ENCODE results near the gene MAGED4. TPM values are rescaled to one million over a fixed set of nuclear protein-coding genes. Genes with fewer than 3 reads are reported as not detected.
"Not testable (repeated sequence)": the region's sequence is repeated elsewhere in the genome, so short reads cannot be mapped to it uniquely, and the experiment has no call there.

The MAGED4 gene
- polyA plus RNA-seq (2013, experiment 1 of 2), result 42.9 TPM
- 53.2 TPM for polyA plus RNA-seq (2013, experiment 2 of 2)

GRCh38 chrX:52184440-52185077 is at the start of gene MAGED4:
Gene MAGED4, plus strand, starts transcription at chrX:52184888. Its CDS starts 1,035 bp downstream, at chrX:52185923.
- H3K9ac ChIP-seq (ENCODE audit: low read depth, low read length); H3K4me3 ChIP-seq (ENCODE audit: low read length); H3K27ac ChIP-seq (ENCODE audit: low read depth, low read length); H3K9me3 ChIP-seq (ENCODE audit: insufficient read depth, low read depth, low read length); H3K4me1 ChIP-seq (ENCODE audit: insufficient read depth, low read length); H3K36me3 ChIP-seq (ENCODE audit: insufficient read depth, low read length); H3K27me3 ChIP-seq (ENCODE audit: insufficient read depth, low read length): not testable (repeated sequence)
- WGBS, result no CpG with 5 or more reads among the region's 40 CpGs

- Histone ChIP-seq H3K4me1 (ENCODE audit: insufficient read depth, low read length) (no peaks in the 10 kb centered on the region), H3K27ac (ENCODE audit: low read depth, low read length) (no peak overlapping the region)
- 89% methylated on average over 2 of the region's 2 CpGs for WGBS
Measured at GRCh38 chrX:52138830-52139544, 45.7 kb upstream of the MAGED4 start.

GRCh38 chrX:52139545-52139895 is 45.2 kb upstream of the MAGED4 start:
- H3K36me3 ChIP-seq (ENCODE audit: insufficient read depth, low read length), result no peaks in the 10 kb centered on the region
- no peaks in the 10 kb centered on the region for H3K9me3 ChIP-seq (ENCODE audit: insufficient read depth, low read depth, low read length)
- H3K4me3 ChIP-seq (ENCODE audit: low read length), result no peak overlapping the region
- no peak overlapping the region for H3K9ac ChIP-seq (ENCODE audit: low read depth, low read length)
- H3K4me1 ChIP-seq (ENCODE audit: insufficient read depth, low read length), result no peaks in the 10 kb centered on the region
- H3K27me3 ChIP-seq (ENCODE audit: insufficient read depth, low read length), result no peaks in the 10 kb centered on the region
- no peak overlapping the region for H3K27ac ChIP-seq (ENCODE audit: low read depth, low read length)

More at GRCh38 chrX:52138830-52139544, 45.7 kb upstream of the MAGED4 start:
- Histone ChIP-seq H3K9ac (ENCODE audit: low read depth, low read length) (no peak overlapping the region), H3K36me3 (ENCODE audit: insufficient read depth, low read length) (no peaks in the 10 kb centered on the region), H3K27me3 (ENCODE audit: insufficient read depth, low read length) (no peaks in the 10 kb centered on the region), H3K4me3 (ENCODE audit: low read length) (no peak overlapping the region), H3K9me3 (ENCODE audit: insufficient read depth, low read depth, low read length) (no peaks in the 10 kb centered on the region)

- Histone ChIP-seq H3K9me3 (ENCODE audit: insufficient read depth, low read depth, low read length) (no peaks in the 10 kb centered on the region), H3K9ac (ENCODE audit: low read depth, low read length) (no peak overlapping the region), H3K36me3 (ENCODE audit: insufficient read depth, low read length) (no peaks in the 10 kb centered on the region), H3K4me1 (ENCODE audit: insufficient read depth, low read length) (no peaks in the 10 kb centered on the region), H3K4me3 (ENCODE audit: low read length) (no peak overlapping the region), H3K27me3 (ENCODE audit: insufficient read depth, low read length) (no peaks in the 10 kb centered on the region), H3K27ac (ENCODE audit: low read depth, low read length) (no peak overlapping the region)
- 83% methylated on average over 1 of the region's 1 CpG for WGBS
Measured at GRCh38 chrX:52140020-52140419, 44.7 kb upstream of the MAGED4 start.

GRCh38 chrX:52150667-52151066 is 34.0 kb upstream of the MAGED4 start:
- H3K27ac ChIP-seq (ENCODE audit: low read depth, low read length), result not testable (repeated sequence)
- WGBS, result 94% methylated on average over 10 of the region's 10 CpGs

GRCh38 chrX:52160140-52160539 is 24.5 kb upstream of the MAGED4 start:
- H3K27ac ChIP-seq (ENCODE audit: low read depth, low read length); H3K27me3 ChIP-seq (ENCODE audit: insufficient read depth, low read length); H3K4me3 ChIP-seq (ENCODE audit: low read length); H3K4me1 ChIP-seq (ENCODE audit: insufficient read depth, low read length); H3K9me3 ChIP-seq (ENCODE audit: insufficient read depth, low read depth, low read length); H3K36me3 ChIP-seq (ENCODE audit: insufficient read depth, low read length); H3K9ac ChIP-seq (ENCODE audit: low read depth, low read length): not testable (repeated sequence)
- WGBS, result 91% methylated on average over 8 of the region's 8 CpGs

More at GRCh38 chrX:52150667-52151066, 34.0 kb upstream of the MAGED4 start:
- H3K4me1 ChIP-seq (ENCODE audit: insufficient read depth, low read length); H3K9me3 ChIP-seq (ENCODE audit: insufficient read depth, low read depth, low read length); H3K4me3 ChIP-seq (ENCODE audit: low read length); H3K27me3 ChIP-seq (ENCODE audit: insufficient read depth, low read length); H3K9ac ChIP-seq (ENCODE audit: low read depth, low read length); H3K36me3 ChIP-seq (ENCODE audit: insufficient read depth, low read length): not testable (repeated sequence)

GRCh38 chrX:52166840-52167239 is 17.8 kb upstream of the MAGED4 start:
- H3K27ac ChIP-seq (ENCODE audit: low read depth, low read length), result no peak overlapping the region
- H3K36me3 ChIP-seq (ENCODE audit: insufficient read depth, low read length), result no peaks in the 10 kb centered on the region
- no peaks in the 10 kb centered on the region for H3K27me3 ChIP-seq (ENCODE audit: insufficient read depth, low read length)
- H3K9ac ChIP-seq (ENCODE audit: low read depth, low read length), result no peak overlapping the region
- no peaks in the 10 kb centered on the region for H3K9me3 ChIP-seq (ENCODE audit: insufficient read depth, low read depth, low read length)
- H3K4me3 ChIP-seq (ENCODE audit: low read length), result no peak overlapping the region
- H3K4me1 ChIP-seq (ENCODE audit: insufficient read depth, low read length), result no peaks in the 10 kb centered on the region

- 87% methylated on average over 10 of the region's 10 CpGs for WGBS
- not testable (repeated sequence) for H3K9ac ChIP-seq (ENCODE audit: low read depth, low read length); H3K9me3 ChIP-seq (ENCODE audit: insufficient read depth, low read depth, low read length); H3K36me3 ChIP-seq (ENCODE audit: insufficient read depth, low read length); H3K27me3 ChIP-seq (ENCODE audit: insufficient read depth, low read length); H3K27ac ChIP-seq (ENCODE audit: low read depth, low read length); H3K4me1 ChIP-seq (ENCODE audit: insufficient read depth, low read length); H3K4me3 ChIP-seq (ENCODE audit: low read length)
Measured at GRCh38 chrX:52171055-52171454, 13.6 kb upstream of the MAGED4 start.

- H3K9ac ChIP-seq (ENCODE audit: low read depth, low read length); H3K36me3 ChIP-seq (ENCODE audit: insufficient read depth, low read length); H3K27ac ChIP-seq (ENCODE audit: low read depth, low read length); H3K27me3 ChIP-seq (ENCODE audit: insufficient read depth, low read length); H3K9me3 ChIP-seq (ENCODE audit: insufficient read depth, low read depth, low read length); H3K4me1 ChIP-seq (ENCODE audit: insufficient read depth, low read length); H3K4me3 ChIP-seq (ENCODE audit: low read length): not testable (repeated sequence)
- no CpG with 5 or more reads among the region's 18 CpGs for WGBS
Measured at GRCh38 chrX:52185078-52185453, 378 bp downstream of the MAGED4 start.

GRCh38 chrX:52211405-52211804 is 26.7 kb downstream of the MAGED4 start:
- not testable (repeated sequence) for H3K27ac ChIP-seq (ENCODE audit: low read depth, low read length); H3K9ac ChIP-seq (ENCODE audit: low read depth, low read length); H3K4me3 ChIP-seq (ENCODE audit: low read length); H3K36me3 ChIP-seq (ENCODE audit: insufficient read depth, low read length); H3K4me1 ChIP-seq (ENCODE audit: insufficient read depth, low read length); H3K9me3 ChIP-seq (ENCODE audit: insufficient read depth, low read depth, low read length); H3K27me3 ChIP-seq (ENCODE audit: insufficient read depth, low read length)
- WGBS, result no CpG with 5 or more reads among the region's 6 CpGs

GRCh38 chrX:52213276-52213675 is 28.6 kb downstream of the MAGED4 start:
- Histone ChIP-seq H3K4me3 (ENCODE audit: low read length) (no peak overlapping the region), H3K27ac (ENCODE audit: low read depth, low read length) (no peak overlapping the region), H3K27me3 (ENCODE audit: insufficient read depth, low read length) (no peaks in the 10 kb centered on the region), H3K36me3 (ENCODE audit: insufficient read depth, low read length) (no peaks in the 10 kb centered on the region), H3K4me1 (ENCODE audit: insufficient read depth, low read length) (peaks cover 5% of the 10 kb centered on the region; the same call in 1 of the 2 replicates), H3K9ac (ENCODE audit: low read depth, low read length) (no peak overlapping the region), H3K9me3 (ENCODE audit: insufficient read depth, low read depth, low read length) (no peaks in the 10 kb centered on the region)
- WGBS, result 89% methylated on average over 3 of the region's 3 CpGs

- Histone ChIP-seq H3K9ac (ENCODE audit: low read depth, low read length) (no peak overlapping the region), H3K4me1 (ENCODE audit: insufficient read depth, low read length) (peaks cover 5% of the 10 kb centered on the region; the same call in 1 of the 2 replicates), H3K27me3 (ENCODE audit: insufficient read depth, low read length) (no peaks in the 10 kb centered on the region), H3K4me3 (ENCODE audit: low read length) (no peak overlapping the region), H3K36me3 (ENCODE audit: insufficient read depth, low read length) (no peaks in the 10 kb centered on the region), H3K9me3 (ENCODE audit: insufficient read depth, low read depth, low read length) (no peaks in the 10 kb centered on the region), H3K27ac (ENCODE audit: low read depth, low read length) (no peak overlapping the region)
- 97% methylated on average over 3 of the region's 3 CpGs for WGBS
Measured at GRCh38 chrX:52216541-52216940, 31.9 kb downstream of the MAGED4 start.

All from HUES64 (cell line).